HEK293 (cell line): ENCODE results near the gene TOP3A.

Experiments used
- CTCF ChIP-seq: fragments of 450-650 bp; formaldehyde crosslinking; IDR thresholded peaks from 2 replicates; pipeline ENCODE4 v1.5.1; 2016; ENCODE audit warnings: missing biosample characterization, missing genetic modification characterization
- PBX3 ChIP-seq: sonication (generic); formaldehyde crosslinking; IDR thresholded peaks from 2 replicates; pipeline ENCODE4 v1.8.1; 2022; ENCODE audit warnings: mild to moderate bottlenecking, moderate library complexity, missing genetic modification reagents
- RBAK ChIP-seq: fragments of 450-650 bp; formaldehyde crosslinking; IDR thresholded peaks from 2 replicates; pipeline ENCODE4 v1.5.1; 2016; ENCODE audit warnings: missing biosample characterization, missing genetic modification characterization
- SP2 ChIP-seq: fragments of 450-650 bp; formaldehyde crosslinking; IDR thresholded peaks from 2 replicates; pipeline ENCODE4 v1.5.1; 2016; ENCODE audit warnings: missing biosample characterization, missing genetic modification characterization
- ZFP3 ChIP-seq: fragments of 450-650 bp; formaldehyde crosslinking; IDR thresholded peaks from 2 replicates; pipeline ENCODE4 v1.5.1; 2016; ENCODE audit warnings: low read depth, missing biosample characterization, missing genetic modification characterization
- ZNF37A ChIP-seq: fragments of 450-650 bp; IDR thresholded peaks from 2 replicates; pipeline ENCODE4 v1.5.1; 2018; ENCODE audit warnings: missing biosample characterization, missing genetic modification characterization
- ZNF416 ChIP-seq: fragments of 450-650 bp; formaldehyde crosslinking; IDR thresholded peaks from 2 replicates; pipeline ENCODE4 v1.5.1; 2016; ENCODE audit warnings: missing biosample characterization, missing genetic modification characterization
- ZNF626 ChIP-seq: fragments of 450-650 bp; sonication (Bioruptor Pico); formaldehyde crosslinking; IDR thresholded peaks from 2 replicates; pipeline ENCODE4 v1.5.1; 2018; ENCODE audit warnings: missing biosample characterization, missing genetic modification characterization, inconsistent platforms
- ZNF670 ChIP-seq: fragments of 450-650 bp; formaldehyde crosslinking; IDR thresholded peaks from 2 replicates; pipeline ENCODE4 v1.5.1; 2016; ENCODE audit warnings: missing biosample characterization, missing genetic modification characterization, low read depth
- TF ChIP-seq, protein P1 (sequence below): fragments of 450-650 bp; formaldehyde crosslinking; IDR thresholded peaks from 2 replicates; pipeline ENCODE4 v1.5.1; 2017; ENCODE audit warnings: missing biosample characterization, missing genetic modification characterization

DNA sequence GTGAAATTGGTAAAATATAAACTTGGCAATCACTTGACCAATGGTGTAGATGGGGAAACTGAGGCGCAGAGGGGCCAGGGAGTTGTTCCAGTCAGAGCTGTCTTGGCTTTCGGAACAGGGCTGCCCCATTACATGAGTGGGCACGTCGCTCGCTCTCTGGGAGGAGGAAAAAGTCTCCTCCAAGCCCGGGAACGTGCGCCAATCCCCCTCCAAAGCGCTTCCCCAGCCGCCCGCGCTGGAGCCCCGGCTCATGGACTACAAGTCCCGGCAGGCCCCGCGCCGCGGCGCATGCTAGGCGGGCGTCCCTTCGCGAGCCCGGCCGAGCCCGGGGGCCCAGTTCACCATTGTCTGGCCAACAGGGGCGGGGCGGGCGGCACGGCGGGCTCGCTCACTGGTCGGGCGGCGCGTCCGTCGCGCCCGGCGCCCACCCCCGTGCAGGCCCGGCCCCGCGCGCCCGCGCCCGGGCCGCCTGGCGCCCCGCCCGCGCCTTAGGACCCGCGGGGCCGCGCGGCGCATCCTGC is 89.6 kb downstream of the TOP3A start, which contains the start of gene LLGL1:
- TF ChIP-seq CTCF (tag by site-specific recombination) (no peak), RBAK (tag by site-specific recombination) (no peak), ZNF416 (tag by site-specific recombination) (no peak), ZNF670 (tag by site-specific recombination) (no peak), ZFP3 (no peak), ZNF37A (no peak), SP2 (tag by site-specific recombination) (peak; percentile 33), PBX3 (peak; percentile 87; the same call in 1 of the 2 replicates), ZNF626 (tag by site-specific recombination) (no peak)
- TF ChIP-seq, protein P1, sequence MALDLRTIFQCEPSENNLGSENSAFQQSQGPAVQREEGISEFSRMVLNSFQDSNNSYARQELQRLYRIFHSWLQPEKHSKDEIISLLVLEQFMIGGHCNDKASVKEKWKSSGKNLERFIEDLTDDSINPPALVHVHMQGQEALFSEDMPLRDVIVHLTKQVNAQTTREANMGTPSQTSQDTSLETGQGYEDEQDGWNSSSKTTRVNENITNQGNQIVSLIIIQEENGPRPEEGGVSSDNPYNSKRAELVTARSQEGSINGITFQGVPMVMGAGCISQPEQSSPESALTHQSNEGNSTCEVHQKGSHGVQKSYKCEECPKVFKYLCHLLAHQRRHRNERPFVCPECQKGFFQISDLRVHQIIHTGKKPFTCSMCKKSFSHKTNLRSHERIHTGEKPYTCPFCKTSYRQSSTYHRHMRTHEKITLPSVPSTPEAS (tag by site-specific recombination), result no peak
